ENCODE data around the gene JAZF1. TPM values are rescaled to one million over a fixed set of nuclear protein-coding genes. Genes with fewer than 3 reads are reported as not detected.

The JAZF1 gene
- total and polyA plus RNA-seq, 8 donors, result 4.0 to 13.9 (median 6.0) TPM

DNA sequence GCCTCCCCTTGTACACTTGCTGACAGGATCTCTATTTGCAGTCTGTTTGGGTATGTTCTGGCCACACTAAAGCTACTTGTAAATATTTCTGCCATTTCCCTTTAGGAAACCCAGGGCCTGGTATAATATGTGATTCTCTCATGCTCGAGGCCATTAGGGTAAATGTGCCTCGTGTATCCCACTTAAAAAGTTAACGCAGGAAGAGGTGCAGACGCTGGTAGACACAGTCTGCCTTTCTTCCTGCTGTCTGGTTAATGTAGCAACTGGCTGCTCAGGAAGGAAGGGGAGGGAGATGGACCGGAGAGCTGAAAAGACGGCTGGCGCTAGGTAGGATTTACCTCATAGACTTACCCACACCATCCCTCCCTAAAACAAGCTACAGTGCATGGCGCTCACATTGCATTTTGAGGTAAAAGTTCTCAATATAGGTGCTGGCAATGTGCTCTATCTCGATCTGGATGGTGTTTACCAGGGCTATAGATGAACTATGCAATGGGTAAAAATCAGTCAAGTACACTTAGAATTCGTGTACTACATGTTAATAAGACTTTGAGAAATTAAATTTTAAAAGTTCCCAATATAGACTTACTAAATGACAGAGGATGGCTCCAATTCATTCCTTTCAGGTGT, 125.9 kb downstream of the JAZF1 start:
- no peak overlapping the region for H3K27ac ChIP-seq

DNA sequence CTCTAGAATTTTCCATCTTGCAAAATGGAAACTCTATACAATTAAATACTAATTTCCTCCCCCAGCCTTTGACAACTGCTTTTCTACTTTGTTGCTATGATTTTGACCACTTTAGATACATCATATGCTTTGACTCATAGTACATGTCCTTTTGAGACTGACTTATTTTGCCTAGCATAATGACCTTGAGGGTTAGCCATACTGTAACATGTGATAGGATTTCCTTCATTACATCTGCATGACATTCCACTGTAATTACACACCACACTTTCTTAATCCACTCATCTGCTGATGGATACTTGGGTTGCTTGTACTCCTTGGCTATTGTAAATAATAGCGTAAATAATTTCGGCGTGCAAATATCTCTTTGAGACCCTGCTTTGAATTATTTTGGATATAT, 127.7 kb downstream of the JAZF1 start:
- FAIRE-seq (no peak), DNase-seq (no peak), ATAC-seq (no peak)
- Histone ChIP-seq H3K4me1 (no peaks in the 10 kb centered on the region), H3K27me3 (no peaks in the 10 kb centered on the region), H3K4me3 (no peak overlapping the region), H3K36me3 (no peaks in the 10 kb centered on the region), H3K27ac (no peak overlapping the region), H3K9me3 (no peaks in the 10 kb centered on the region)
- intact Hi-C loops (cut with DNase I), result no loop called here
- WGBS, 2 donors, result 94 to 95% methylated on average over 3 of the region's 3 CpGs
- no peak for TF ChIP-seq CTCF (IDR thresholded peaks at IDR 0.05)

More for the DNA sequence above, 125.9 kb downstream of the JAZF1 start:
- Histone ChIP-seq H3K4me3 (no peak overlapping the region), H3K36me3 (no peaks in the 10 kb centered on the region), H3K9me3 (no peaks in the 10 kb centered on the region), H3K4me1 (no peaks in the 10 kb centered on the region), H3K27me3 (no peaks in the 10 kb centered on the region)
- intact Hi-C loops (cut with DNase I), result no loop called here
- ATAC-seq (no peak), DNase-seq (no peak), FAIRE-seq (no peak)
- WGBS, 2 donors, result 78 to 81% methylated on average over 10 of the region's 10 CpGs
- no peak for TF ChIP-seq CTCF (IDR thresholded peaks at IDR 0.05)

DNA sequence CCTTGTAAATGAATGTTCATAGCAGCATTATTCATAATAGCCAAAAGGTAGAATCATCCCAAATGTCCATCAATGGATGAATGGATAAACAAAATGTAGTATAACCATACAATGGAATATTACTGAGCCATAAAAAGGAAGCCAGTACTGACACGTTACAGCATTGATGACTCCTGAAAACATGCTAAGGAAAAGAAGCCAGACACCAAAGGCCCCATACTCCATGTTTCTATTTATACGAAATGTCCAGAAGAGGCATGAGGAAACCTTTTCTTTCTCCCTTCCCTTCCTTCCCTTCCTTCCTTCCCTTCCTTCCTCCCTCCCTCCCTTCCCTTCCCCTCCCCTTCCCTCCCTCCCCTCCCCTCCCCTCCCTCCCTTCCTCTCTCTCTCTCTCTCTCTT, 131.9 kb downstream of the JAZF1 start:
- H3K4me3 ChIP-seq, result no peak overlapping the region
- no peak for ATAC-seq
- FAIRE-seq, result no peak
- H3K9me3 ChIP-seq, result no peaks in the 10 kb centered on the region
- H3K36me3 ChIP-seq, result no peaks in the 10 kb centered on the region
- 96 to 99% methylated on average over 2 of the region's 2 CpGs for WGBS, 2 donors
- no peaks in the 10 kb centered on the region for H3K27me3 ChIP-seq
- no peaks in the 10 kb centered on the region for H3K4me1 ChIP-seq
- intact Hi-C loops (cut with DNase I), result no loop called here
- no peak overlapping the region for H3K27ac ChIP-seq
- TF ChIP-seq CTCF (IDR thresholded peaks at IDR 0.05), result no peak
- DNase-seq, result no peak

DNA sequence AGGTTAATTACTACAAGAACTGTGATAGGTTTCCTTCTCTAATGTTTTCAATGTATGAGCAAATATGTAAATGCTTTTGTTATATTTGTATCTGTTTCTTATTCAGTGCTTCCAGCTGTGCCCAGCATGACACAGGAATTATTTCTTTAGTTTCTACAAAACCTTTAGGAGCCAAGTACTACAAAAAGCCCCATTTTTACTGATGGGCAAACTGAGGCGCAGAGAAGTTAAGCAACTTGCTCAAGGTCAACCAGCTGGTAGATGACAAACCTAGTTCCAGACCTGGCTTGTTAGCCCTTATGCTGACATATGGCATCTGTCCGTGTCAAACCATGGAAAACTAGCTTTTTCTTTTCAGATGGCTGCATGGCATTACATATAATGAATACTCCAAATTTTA, 134.6 kb downstream of the JAZF1 start:
- FAIRE-seq (no peak), ATAC-seq (no peak), DNase-seq (no peak)
- no peak overlapping the region for H3K4me3 ChIP-seq
- no peaks in the 10 kb centered on the region for H3K36me3 ChIP-seq
- H3K4me1 ChIP-seq, result no peaks in the 10 kb centered on the region
- intact Hi-C loops (cut with DNase I), result no loop called here
- no peak for TF ChIP-seq CTCF (IDR thresholded peaks at IDR 0.05)
- 92% methylated on average over 2 of the region's 2 CpGs for WGBS, 2 donors
- no peaks in the 10 kb centered on the region for H3K9me3 ChIP-seq
- no peaks in the 10 kb centered on the region for H3K27me3 ChIP-seq
- no peak overlapping the region for H3K27ac ChIP-seq

DNA sequence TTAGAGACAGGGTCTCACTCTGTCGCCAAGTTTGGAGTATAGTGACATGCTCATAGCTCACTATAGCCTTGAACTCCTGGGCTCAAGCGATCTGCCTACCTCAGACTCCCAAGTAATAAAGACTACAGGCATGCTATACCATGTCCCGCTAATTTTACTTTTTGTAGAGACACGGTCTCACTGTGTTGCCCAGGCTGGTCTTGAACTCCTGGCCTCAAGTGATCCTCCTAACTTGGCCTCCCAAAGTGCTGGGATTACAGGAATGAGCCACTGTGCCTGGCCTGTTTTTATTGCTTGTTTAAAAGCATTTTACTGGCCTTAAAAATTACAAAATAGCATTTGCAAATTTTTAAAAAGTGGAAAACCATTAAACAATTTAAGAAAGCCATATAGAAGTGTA, 135.0 kb downstream of the JAZF1 start:
- intact Hi-C loops (cut with DNase I), result no loop called here
- H3K27me3 ChIP-seq, result no peaks in the 10 kb centered on the region
- H3K36me3 ChIP-seq, result no peaks in the 10 kb centered on the region
- WGBS, 2 donors, result 95% methylated on average over 4 of the region's 4 CpGs
- FAIRE-seq (no peak), DNase-seq (no peak), ATAC-seq (no peak)
- no peak for TF ChIP-seq CTCF (IDR thresholded peaks at IDR 0.05)
- H3K4me3 ChIP-seq, result no peak overlapping the region
- H3K9me3 ChIP-seq, result no peaks in the 10 kb centered on the region
- no peaks in the 10 kb centered on the region for H3K4me1 ChIP-seq
- H3K27ac ChIP-seq, result no peak overlapping the region

Data from pancreas (tissue), 10 donors.